HG02798 (cell line): Measurements from ENCODE around the gene TMEM164.

ENCODE experiments used
- ATAC-seq: cut with Tn5 transposase; IDR thresholded peaks from one replicate; pipeline ENCODE4 v1.9.1; 2021; ENCODE audit warnings: mild to moderate bottlenecking; ENCODE audit not compliant: unreplicated experiment, poor library complexity

Gene TMEM164

GRCh38 chrX:110182865-110183264 is 180.0 kb downstream of the TMEM164 start:
- ATAC-seq: no peak

DNA sequence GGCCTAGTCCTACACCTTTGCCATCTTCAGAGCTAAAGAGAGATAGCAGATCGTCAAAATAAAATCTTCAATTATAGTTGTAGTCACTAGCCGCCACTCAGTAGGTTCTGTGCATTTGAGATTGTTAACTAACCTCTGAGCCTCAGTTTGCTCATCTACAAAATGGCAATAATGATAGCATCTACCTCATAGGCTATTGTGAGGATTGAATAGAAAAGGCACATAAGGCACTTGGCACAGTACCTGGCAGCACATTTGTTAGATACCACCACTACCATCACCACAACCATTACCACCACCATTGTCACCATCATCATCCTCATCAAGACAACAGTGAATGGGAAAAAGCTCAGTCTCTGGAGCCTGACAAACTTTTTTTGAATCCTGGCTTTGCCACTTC is 180.4 kb downstream of the TMEM164 start:
- no peak for ATAC-seq

GRCh38 chrX:110188701-110189558 is 186.0 kb downstream of the TMEM164 start:
- no peak for ATAC-seq

- ATAC-seq: no peak
These were observed 189.6 kb downstream of the TMEM164 start for GRCh38 chrX:110192516-110192915.

DNA sequence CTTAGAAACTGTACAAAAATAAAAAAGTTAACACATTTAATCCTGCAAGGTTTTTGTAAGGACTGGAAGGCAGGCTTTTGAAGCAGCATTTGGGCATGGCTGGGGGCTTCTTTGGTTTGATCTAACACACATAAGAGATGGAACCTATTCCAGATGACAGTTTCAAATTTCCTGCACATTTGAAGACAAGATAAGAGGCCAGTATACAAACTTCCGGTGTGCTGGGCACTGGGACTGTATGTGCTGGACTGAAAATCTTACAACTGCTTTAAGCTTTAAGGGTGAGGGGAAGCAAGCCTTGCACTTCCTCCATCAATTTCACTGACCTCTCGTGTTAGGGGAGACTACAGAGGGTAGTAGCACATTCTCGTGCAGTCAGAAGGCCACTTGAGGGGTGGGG is 192.1 kb downstream of the TMEM164 start:
- no peak for ATAC-seq

DNA sequence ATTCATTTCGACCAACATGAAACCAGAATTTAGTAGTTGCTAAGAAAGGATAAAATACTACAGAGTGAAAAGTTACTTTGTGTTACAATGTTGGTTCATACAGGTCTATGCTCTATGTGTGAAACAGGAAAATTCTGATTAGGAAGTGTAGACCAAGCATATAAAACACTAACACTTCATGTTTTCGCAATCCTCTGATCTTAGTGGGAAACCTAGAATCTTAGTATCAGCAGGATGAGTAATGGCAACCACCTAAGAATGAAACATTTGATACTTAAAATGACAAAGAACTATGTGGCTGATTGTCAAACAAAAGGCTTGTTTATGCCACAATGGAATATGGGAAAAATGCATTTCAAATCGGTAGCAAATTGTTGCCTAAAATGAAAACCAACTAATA is 198.9 kb downstream of the TMEM164 start:
- no peak for ATAC-seq

DNA sequence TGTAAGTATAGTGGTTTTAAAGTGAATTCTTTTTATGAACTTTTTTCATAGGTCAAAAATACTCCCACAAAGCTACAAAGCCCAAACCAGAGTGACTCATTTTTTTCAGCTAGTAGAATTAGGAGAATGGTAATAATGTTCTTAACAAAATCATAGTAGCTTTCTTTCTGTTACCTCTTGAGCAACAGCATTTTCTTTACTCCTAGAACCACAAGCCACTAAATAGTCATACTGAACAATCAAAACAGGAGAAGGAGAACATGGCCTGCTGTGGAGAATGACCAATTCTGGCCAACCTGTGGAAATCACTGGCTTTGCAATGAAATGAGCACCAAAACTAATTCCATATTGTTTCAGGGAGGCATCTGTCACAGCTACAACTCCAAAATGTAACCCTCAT is 202.1 kb downstream of the TMEM164 start:
- ATAC-seq: no peak

GRCh38 chrX:110208092-110208491 is 205.2 kb downstream of the TMEM164 start:
- no peak for ATAC-seq

GRCh38 chrX:110210417-110211139 is 207.7 kb downstream of the TMEM164 start:
- no peak for ATAC-seq

GRCh38 chrX:110211340-110211739 is 208.4 kb downstream of the TMEM164 start:
- ATAC-seq: no peak

DNA sequence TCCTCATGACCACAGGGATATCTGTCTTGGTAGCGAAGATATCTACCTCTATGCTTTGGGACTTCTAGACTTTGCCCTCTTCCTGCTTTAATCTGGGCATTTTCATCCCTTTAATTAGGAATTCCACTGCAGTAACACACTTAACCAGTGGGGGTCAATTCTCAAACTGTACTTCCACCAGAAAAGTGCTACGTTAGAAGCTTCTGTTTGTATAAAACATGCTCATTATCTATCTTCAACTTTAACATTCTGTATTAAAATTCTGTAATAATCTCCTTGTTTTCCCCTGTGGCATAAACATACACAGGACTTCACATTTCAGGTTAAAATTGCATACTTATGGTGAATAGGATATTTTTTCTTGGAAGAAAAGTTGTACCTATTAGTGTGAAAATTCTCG is 209.4 kb downstream of the TMEM164 start:
- no peak for ATAC-seq

DNA sequence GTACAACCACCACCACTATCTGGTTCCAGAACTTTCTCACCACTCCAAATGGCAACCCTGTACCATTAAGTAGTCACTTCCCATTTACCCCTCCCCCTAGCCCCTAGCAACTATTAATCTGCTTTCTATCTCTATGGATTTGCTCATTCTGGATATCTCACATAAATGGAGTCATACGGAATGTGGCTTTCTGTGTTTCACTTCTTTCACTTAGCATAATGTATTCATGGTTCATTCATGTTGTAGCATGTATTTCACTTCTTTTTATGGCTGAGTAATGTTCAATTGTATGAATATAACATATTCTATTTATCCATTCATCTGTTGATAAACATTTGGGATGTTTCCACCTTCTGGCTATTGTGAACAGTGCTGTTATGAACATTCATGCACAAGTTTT is 210.3 kb downstream of the TMEM164 start:
- ATAC-seq: no peak

DNA sequence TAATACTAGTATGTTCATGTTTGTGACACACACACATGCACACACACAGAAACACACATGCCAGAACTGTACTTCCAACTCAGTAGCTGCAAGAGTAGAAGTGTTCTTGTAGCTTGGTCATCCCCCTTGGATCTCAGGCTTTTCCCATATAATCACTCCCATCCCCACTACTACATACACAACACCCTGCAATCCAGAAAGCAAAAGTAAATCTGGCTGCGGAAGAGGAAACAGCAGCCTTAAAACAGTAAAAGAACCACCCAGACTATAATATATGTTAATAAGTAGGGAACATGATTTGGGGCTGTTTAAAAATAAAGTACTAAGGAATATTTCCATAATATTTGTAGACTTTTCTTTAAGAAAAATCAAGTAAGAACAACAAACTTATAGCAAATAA is 211.8 kb downstream of the TMEM164 start:
- ATAC-seq: no peak

- no peak for ATAC-seq
These were observed 212.5 kb downstream of the TMEM164 start for GRCh38 chrX:110215411-110215810.

- no peak for ATAC-seq
These were observed 213.1 kb downstream of the TMEM164 start for GRCh38 chrX:110216027-110216426.

DNA sequence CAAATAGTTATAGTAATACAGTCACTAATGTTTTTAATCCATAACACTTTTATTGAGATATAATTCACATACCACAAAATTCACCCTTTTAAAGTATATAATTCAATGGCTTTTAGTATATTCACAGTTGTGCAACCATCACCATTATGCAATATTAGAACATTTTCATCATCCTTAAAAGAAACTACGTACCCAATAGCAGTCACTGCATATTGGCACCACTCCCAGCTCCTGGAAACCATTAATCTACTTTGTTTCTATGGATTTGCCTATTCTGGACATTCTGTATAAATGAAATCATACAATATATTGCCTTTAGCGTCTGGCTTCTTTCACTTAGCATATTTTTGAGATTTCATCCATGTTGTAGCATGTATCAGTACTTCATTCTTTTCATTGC is 215.7 kb downstream of the TMEM164 start:
- ATAC-seq: no peak

- ATAC-seq: no peak
These were observed 217.0 kb downstream of the TMEM164 start for GRCh38 chrX:110219920-110220319.

DNA sequence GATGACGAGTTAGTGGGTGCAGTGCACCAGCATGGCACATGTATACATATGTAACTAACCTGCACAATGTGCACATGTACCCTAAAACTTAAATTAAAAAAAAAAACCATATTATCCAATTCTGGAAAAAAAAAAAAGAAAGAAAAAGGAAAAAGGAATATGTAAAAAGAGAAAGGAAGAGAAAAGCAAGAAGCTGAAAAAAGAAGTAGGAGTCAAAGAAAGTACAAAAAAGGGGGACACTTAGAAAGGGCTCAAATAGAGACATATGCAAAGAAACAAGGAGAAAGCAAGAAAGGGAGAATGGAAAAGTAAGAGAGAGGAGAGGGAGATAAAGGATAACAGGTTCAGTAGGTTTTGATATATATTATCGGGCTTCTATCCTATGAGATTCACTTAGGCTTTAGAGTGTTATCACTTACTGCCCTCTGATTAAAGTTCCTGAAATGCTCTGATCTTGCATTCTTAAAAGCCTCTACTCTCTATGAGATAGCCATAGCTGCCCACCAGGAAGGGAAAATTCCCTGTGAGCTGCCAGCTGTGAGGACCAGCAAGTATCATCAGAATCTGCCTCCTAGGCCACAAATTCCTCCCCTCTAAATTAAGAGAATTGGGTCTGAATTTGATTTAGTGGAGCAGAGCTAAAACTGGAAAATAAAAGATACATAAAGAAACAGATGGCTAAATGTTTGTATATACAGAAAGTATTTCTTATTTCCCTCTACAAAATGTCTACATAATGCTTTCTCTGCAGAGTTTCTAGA is 219.8 kb downstream of the TMEM164 start:
- ATAC-seq: no peak

- no peak for ATAC-seq
These were observed 222.2 kb downstream of the TMEM164 start for GRCh38 chrX:110224926-110225617.

DNA sequence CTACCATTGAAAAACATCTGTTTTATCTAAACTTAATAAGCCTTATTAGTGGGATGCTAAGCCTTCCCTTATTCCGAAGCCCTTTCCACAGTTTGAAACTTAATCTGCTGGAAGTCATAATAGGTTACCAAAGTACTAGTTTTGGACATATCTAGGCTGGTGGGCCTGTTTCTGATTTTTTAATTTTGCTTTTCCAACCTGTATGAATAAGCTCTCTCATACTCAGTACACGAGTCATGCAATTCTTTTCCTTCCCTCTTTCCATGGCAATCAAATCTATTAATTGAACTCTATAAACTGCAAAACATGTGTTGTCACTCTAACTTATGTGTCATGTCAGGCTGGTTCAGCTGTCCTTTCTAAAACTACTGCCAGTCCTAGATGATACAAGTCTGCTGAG is 224.0 kb downstream of the TMEM164 start:
- no peak for ATAC-seq
